BLaER1 treated with 17β-estradiol and CSF1 and Interleukin-3, amounts not matched to agents 10 nM and 100 nM (cell line): ENCODE measurements around the gene STYXL1.
A peak's percentile ranks its signal among the peaks of the same experiment; 100 is the strongest.

ENCODE experiments used
- H3K27ac ChIP-seq, 11 experiments: shearing (Covaris generic); formaldehyde crosslinking; 2 replicates each; pipeline ENCODE4 v1.8.1; 2022
- H3K27me3 ChIP-seq, 11 experiments: shearing (Covaris generic); formaldehyde crosslinking; 2 replicates each; pipeline ENCODE4 v1.8.1; 2022
- H3K36me3 ChIP-seq, 11 experiments: shearing (Covaris generic); formaldehyde crosslinking; 2 replicates each; pipeline ENCODE4 v1.8.1; 2022
- H3K4me1 ChIP-seq, 10 experiments: shearing (Covaris generic); formaldehyde crosslinking; 2 replicates each; pipeline ENCODE4 v1.8.1; 2022
- H3K4me2 ChIP-seq, 11 experiments: shearing (Covaris generic); formaldehyde crosslinking; 2 replicates each; pipeline ENCODE4 v1.8.1; 2022
- H3K4me3 ChIP-seq, 10 experiments: shearing (Covaris generic); formaldehyde crosslinking; 2 replicates each; pipeline ENCODE4 v1.8.1; 2022
- H3K9ac ChIP-seq, 11 experiments: shearing (Covaris generic); formaldehyde crosslinking; 2 replicates each; pipeline ENCODE4 v1.8.1; 2022
- H3K9me3 ChIP-seq, 11 experiments: shearing (Covaris generic); formaldehyde crosslinking; replicated peaks in 1 of 11; 2 replicates each; pipeline ENCODE4 v1.8.1; 2022
- H4K20me1 ChIP-seq, 11 experiments: shearing (Covaris generic); formaldehyde crosslinking; 2 replicates each; pipeline ENCODE4 v1.8.1; 2022
- Cebpa-rat ChIP-seq, 11 experiments: shearing (Covaris generic); IDR thresholded peaks; 2 replicates each; pipeline ENCODE4 v1.8.1; 2022

STYXL1 gene

GRCh38 chr7:75958802-75959543, 88.8 kb downstream of the STYXL1 start:
- peaks cover 8 to 86% (median 41%) of the 10 kb centered on the region in 11 experiments; a peak in 19 of 22 replicates for H4K20me1 ChIP-seq
- no peaks in the 10 kb centered on the region for H3K27me3 ChIP-seq
- H3K9ac ChIP-seq, result no peak overlapping the region
- H3K4me3 ChIP-seq, result no peak overlapping the region
- H3K4me1 ChIP-seq, result peaks cover 15 to 46% (median 26%) of the 10 kb centered on the region in 10 experiments
- H3K9me3 ChIP-seq, result no peaks in the 10 kb centered on the region
- TF ChIP-seq Cebpa-rat (IDR thresholded peaks at IDR 0.05), result no peak
- peaks cover 54 to 99% (median 90%) of the 10 kb centered on the region in 11 experiments for H3K36me3 ChIP-seq
- no peak overlapping the region for H3K27ac ChIP-seq
- H3K4me2 ChIP-seq, result no peak overlapping the region

GRCh38 chr7:75957021-75957736, 90.6 kb downstream of the STYXL1 start:
- H3K4me3 ChIP-seq, result no peak overlapping the region
- H3K4me2 ChIP-seq, result no peak overlapping the region
- peaks cover 6 to 75% (median 36%) of the 10 kb centered on the region in 11 experiments; a peak in 19 of 22 replicates for H4K20me1 ChIP-seq
- no peak overlapping the region for H3K9ac ChIP-seq
- H3K27ac ChIP-seq, result no peak overlapping the region
- no peaks in the 10 kb centered on the region for H3K9me3 ChIP-seq
- peaks cover 17 to 46% (median 28%) of the 10 kb centered on the region in 10 experiments for H3K4me1 ChIP-seq
- TF ChIP-seq Cebpa-rat (IDR thresholded peaks at IDR 0.05), result no peak
- no peaks in the 10 kb centered on the region for H3K27me3 ChIP-seq
- peaks cover 58 to 88% (median 79%) of the 10 kb centered on the region in 11 experiments for H3K36me3 ChIP-seq

GRCh38 chr7:75955331-75955955, 92.4 kb downstream of the STYXL1 start:
- TF ChIP-seq Cebpa-rat (IDR thresholded peaks at IDR 0.05), result no peak
- Histone ChIP-seq H3K9ac (no peak overlapping the region), H3K9me3 (no peaks in the 10 kb centered on the region), H3K36me3 (peaks cover 54 to 71% (median 64%) of the 10 kb centered on the region in 11 experiments), H3K4me2 (peak overlapping the region in 8 of 11 experiments; percentile 4 to 86 (median 32); a peak in 9 of 22 replicates), H3K27me3 (no peaks in the 10 kb centered on the region), H3K4me1 (peaks cover 21 to 59% (median 41%) of the 10 kb centered on the region in 10 experiments), H3K27ac (no peak overlapping the region), H4K20me1 (peaks cover 6 to 74% (median 34%) of the 10 kb centered on the region in 11 experiments; a peak in 19 of 22 replicates), H3K4me3 (no peak overlapping the region)

- Histone ChIP-seq H3K36me3 (peaks cover 46 to 56% (median 50%) of the 10 kb centered on the region in 11 experiments), H4K20me1 (peaks cover 5 to 81% (median 46%) of the 10 kb centered on the region in 11 experiments; a peak in 18 of 22 replicates), H3K4me1 (peaks cover 14 to 71% (median 48%) of the 10 kb centered on the region in 10 experiments), H3K27me3 (no peaks in the 10 kb centered on the region), H3K4me2 (peak overlapping the region in 10 of 11 experiments; percentile 17 to 91 (median 70); a peak in 19 of 22 replicates), H3K27ac (peak overlapping the region; percentile 8 to 72 (median 54); a peak in 18 of 22 replicates), H3K4me3 (0 out of 20 replicates have a peak overlapping the region, but pooled peaks of 1 of the 10 experiments have one; percentile 24), H3K9me3 (no peaks in the 10 kb centered on the region), H3K9ac (peak overlapping the region in 6 of 11 experiments; percentile 13 to 52 (median 38); a peak in 9 of 22 replicates)
- TF ChIP-seq Cebpa-rat (IDR thresholded peaks at IDR 0.05), result no peak
Measured at GRCh38 chr7:75953931-75954330, 93.9 kb downstream of the STYXL1 start.

GRCh38 chr7:75953431-75953830, 94.4 kb downstream of the STYXL1 start:
- H3K9me3 ChIP-seq, result no peaks in the 10 kb centered on the region
- peak overlapping the region; percentile 8 to 72 (median 54); a peak in 18 of 22 replicates for H3K27ac ChIP-seq
- TF ChIP-seq Cebpa-rat (IDR thresholded peaks at IDR 0.05), result no peak
- peaks cover 5 to 81% (median 49%) of the 10 kb centered on the region in 11 experiments; a peak in 18 of 22 replicates for H4K20me1 ChIP-seq
- H3K4me3 ChIP-seq, result 0 out of 20 replicates have a peak overlapping the region, but pooled peaks of 1 of the 10 experiments have one; percentile 24
- peaks cover 14 to 76% (median 50%) of the 10 kb centered on the region in 10 experiments for H3K4me1 ChIP-seq
- peak overlapping the region in 7 of 11 experiments; percentile 13 to 52 (median 35); a peak in 10 of 22 replicates for H3K9ac ChIP-seq
- H3K4me2 ChIP-seq, result peak overlapping the region in 10 of 11 experiments; percentile 17 to 91 (median 70); a peak in 20 of 22 replicates
- H3K27me3 ChIP-seq, result no peaks in the 10 kb centered on the region
- H3K36me3 ChIP-seq, result peaks cover 42 to 54% (median 48%) of the 10 kb centered on the region in 11 experiments

- Histone ChIP-seq H3K27me3 (no peaks in the 10 kb centered on the region), H4K20me1 (peaks cover 5 to 82% (median 53%) of the 10 kb centered on the region in 11 experiments; a peak in 18 of 22 replicates), H3K4me2 (peak overlapping the region in 10 of 11 experiments; percentile 16 to 76 (median 58); a peak in 19 of 22 replicates), H3K9me3 (no peaks in the 10 kb centered on the region), H3K9ac (peak overlapping the region in 8 of 11 experiments; percentile 39 to 53 (median 44); a peak in 9 of 22 replicates), H3K4me1 (peaks cover 14 to 77% (median 51%) of the 10 kb centered on the region in 10 experiments), H3K27ac (peak overlapping the region in 10 of 11 experiments; percentile 44 to 79 (median 68); a peak in 20 of 22 replicates), H3K36me3 (peaks cover 25 to 52% (median 45%) of the 10 kb centered on the region in 11 experiments), H3K4me3 (no peak overlapping the region)
- peak in 10 of 11 experiments; percentile 60 to 94 (median 89); a peak in 17 of 22 replicates for TF ChIP-seq Cebpa-rat (IDR thresholded peaks at IDR 0.05)
Measured at GRCh38 chr7:75951506-75951905, 96.3 kb downstream of the STYXL1 start.

GRCh38 chr7:75950111-75950681, 97.6 kb downstream of the STYXL1 start:
- no peak; a peak in 1 of 22 replicates for TF ChIP-seq Cebpa-rat (IDR thresholded peaks at IDR 0.05)

More at GRCh38 chr7:75950111-75950681, 97.6 kb downstream of the STYXL1 start:
- Histone ChIP-seq H4K20me1 (peaks cover under 1 to 82% (median 53%) of the 10 kb centered on the region in 11 experiments; a peak in 18 of 22 replicates), H3K4me1 (peaks cover 8 to 83% (median 62%) of the 10 kb centered on the region in 10 experiments), H3K36me3 (peaks cover 12 to 44% (median 36%) of the 10 kb centered on the region in 11 experiments), H3K9ac (peak overlapping the region in 8 of 11 experiments; percentile 2 to 43 (median 22); a peak in 5 of 22 replicates), H3K27me3 (no peaks in the 10 kb centered on the region), H3K27ac (peak overlapping the region in 10 of 11 experiments; percentile 3 to 79 (median 66); a peak in 18 of 22 replicates), H3K9me3 (no peaks in the 10 kb centered on the region), H3K4me2 (peak overlapping the region in 9 of 11 experiments; percentile 20 to 76 (median 53); a peak in 16 of 22 replicates), H3K4me3 (no peak overlapping the region)
